KMS-11 (cell line): Measurements from ENCODE around the gene BTN2A1.

Experiments
- H2AFZ ChIP-seq: fragments of 200-600 bp; sonication (generic); 2 replicates; pipeline ENCODE4 v1.6.1; 2016; ENCODE audit warnings: antibody characterized with exemption, mixed run types, low read depth
- H3K27ac ChIP-seq: fragments of 200-600 bp; sonication (generic); 2 replicates; pipeline ENCODE4 v1.6.1; 2016; ENCODE audit warnings: mild to moderate bottlenecking, mixed run types
- H3K27me3 ChIP-seq: fragments of 200-600 bp; sonication (generic); 2 replicates; pipeline ENCODE4 v1.6.1; 2017; ENCODE audit warnings: mild to moderate bottlenecking, low read depth, mixed run types, moderate library complexity; ENCODE audit not compliant: insufficient read depth
- H3K36me3 ChIP-seq: fragments of 200-600 bp; sonication (generic); 2 replicates; pipeline ENCODE4 v1.6.1; 2017; ENCODE audit warnings: mild to moderate bottlenecking, mixed run types; ENCODE audit not compliant: insufficient read depth
- H3K4me1 ChIP-seq: fragments of 200-600 bp; sonication (generic); 2 replicates; pipeline ENCODE4 v1.6.1; 2016; ENCODE audit warnings: mild to moderate bottlenecking, low read depth, mixed run types; ENCODE audit not compliant: poor library complexity, severe bottlenecking
- H3K4me2 ChIP-seq: fragments of 200-600 bp; sonication (generic); 2 replicates; pipeline ENCODE4 v1.7.0; 2016; ENCODE audit warnings: mild to moderate bottlenecking, mixed run types
- H3K4me3 ChIP-seq: fragments of 200-600 bp; sonication (generic); IDR thresholded peaks from 2 replicates; pipeline ENCODE4 v1.6.1; 2017; ENCODE audit warnings: low read depth, low read length, mixed read lengths; ENCODE audit not compliant: insufficient read depth
- H3K79me2 ChIP-seq: fragments of 200-600 bp; sonication (generic); 2 replicates; pipeline ENCODE4 v1.6.1; 2016; ENCODE audit warnings: low read depth, mixed run types; ENCODE audit not compliant: insufficient read depth
- H3K9ac ChIP-seq: fragments of 200-600 bp; sonication (generic); 2 replicates; pipeline ENCODE4 v1.6.1; 2016; ENCODE audit warnings: mild to moderate bottlenecking, mixed run types
- H4K20me1 ChIP-seq: fragments of 200-600 bp; sonication (generic); 2 replicates; pipeline ENCODE4 v1.6.1; 2016; ENCODE audit warnings: mild to moderate bottlenecking, mixed run types; ENCODE audit not compliant: insufficient read depth
- TF ChIP-seq, protein P1 (sequence below): fragments of 200-600 bp; sonication (generic); conservative IDR thresholded peaks from 2 replicates; pipeline ENCODE4 v1.6.1; 2017; ENCODE audit warnings: low read depth, mild to moderate bottlenecking, antibody characterized with exemption, low read length, moderate library complexity, mixed read lengths

The BTN2A1 gene

DNA sequence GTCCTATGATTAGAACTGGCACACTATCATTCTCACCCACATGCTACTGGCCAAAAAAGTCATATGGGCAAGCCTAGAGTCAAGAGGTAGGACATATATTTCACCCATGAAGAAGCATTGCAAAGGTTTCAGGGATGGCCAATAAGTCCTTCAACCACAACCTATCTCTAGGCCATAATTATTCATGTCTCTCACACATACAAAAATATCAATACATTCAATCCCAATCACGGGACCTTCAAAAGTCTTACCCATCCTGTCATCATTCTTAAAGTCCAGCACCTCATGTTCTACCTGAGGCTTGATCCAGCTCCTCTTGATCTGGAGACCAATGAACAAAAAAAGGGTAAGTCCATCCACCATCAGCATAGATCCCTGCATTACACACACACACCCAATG, 29.7 kb downstream of the BTN2A1 start:
- Histone ChIP-seq H4K20me1 (no peaks in the 10 kb centered on the region), H3K79me2 (no peaks in the 10 kb centered on the region), H3K4me2 (no peak overlapping the region), H3K4me1 (no peaks in the 10 kb centered on the region), H3K9ac (no peak overlapping the region), H3K27me3 (no peaks in the 10 kb centered on the region), H2AFZ (no peak overlapping the region), H3K4me3 (no peak overlapping the region), H3K36me3 (no peaks in the 10 kb centered on the region), H3K27ac (no peak overlapping the region)
- TF ChIP-seq, protein P1, sequence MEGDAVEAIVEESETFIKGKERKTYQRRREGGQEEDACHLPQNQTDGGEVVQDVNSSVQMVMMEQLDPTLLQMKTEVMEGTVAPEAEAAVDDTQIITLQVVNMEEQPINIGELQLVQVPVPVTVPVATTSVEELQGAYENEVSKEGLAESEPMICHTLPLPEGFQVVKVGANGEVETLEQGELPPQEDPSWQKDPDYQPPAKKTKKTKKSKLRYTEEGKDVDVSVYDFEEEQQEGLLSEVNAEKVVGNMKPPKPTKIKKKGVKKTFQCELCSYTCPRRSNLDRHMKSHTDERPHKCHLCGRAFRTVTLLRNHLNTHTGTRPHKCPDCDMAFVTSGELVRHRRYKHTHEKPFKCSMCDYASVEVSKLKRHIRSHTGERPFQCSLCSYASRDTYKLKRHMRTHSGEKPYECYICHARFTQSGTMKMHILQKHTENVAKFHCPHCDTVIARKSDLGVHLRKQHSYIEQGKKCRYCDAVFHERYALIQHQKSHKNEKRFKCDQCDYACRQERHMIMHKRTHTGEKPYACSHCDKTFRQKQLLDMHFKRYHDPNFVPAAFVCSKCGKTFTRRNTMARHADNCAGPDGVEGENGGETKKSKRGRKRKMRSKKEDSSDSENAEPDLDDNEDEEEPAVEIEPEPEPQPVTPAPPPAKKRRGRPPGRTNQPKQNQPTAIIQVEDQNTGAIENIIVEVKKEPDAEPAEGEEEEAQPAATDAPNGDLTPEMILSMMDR = no peak

GRCh38 chr6:26489996-26490964, 32.5 kb downstream of the BTN2A1 start:
- H3K4me3 ChIP-seq = no peak overlapping the region
- H3K4me2 ChIP-seq = no peak overlapping the region
- H3K36me3 ChIP-seq = no peaks in the 10 kb centered on the region
- H3K9ac ChIP-seq = no peak overlapping the region
- H3K4me1 ChIP-seq = peaks cover 7% of the 10 kb centered on the region
- TF ChIP-seq, protein P1 = no peak
- H2AFZ ChIP-seq = no peak overlapping the region
- no peaks in the 10 kb centered on the region for H4K20me1 ChIP-seq
- H3K27me3 ChIP-seq = no peaks in the 10 kb centered on the region
- no peaks in the 10 kb centered on the region for H3K79me2 ChIP-seq
- H3K27ac ChIP-seq = no peak overlapping the region

- H3K9ac ChIP-seq = no peak overlapping the region
- H4K20me1 ChIP-seq = no peaks in the 10 kb centered on the region
- no peak overlapping the region for H3K4me3 ChIP-seq
- TF ChIP-seq, protein P1 = no peak
- H3K4me2 ChIP-seq = no peak overlapping the region
- H3K36me3 ChIP-seq = no peaks in the 10 kb centered on the region
- no peak overlapping the region for H3K27ac ChIP-seq
- H3K4me1 ChIP-seq = peaks cover 7% of the 10 kb centered on the region
- H3K27me3 ChIP-seq = no peaks in the 10 kb centered on the region
- H2AFZ ChIP-seq = no peak overlapping the region
- no peaks in the 10 kb centered on the region for H3K79me2 ChIP-seq
Measured at GRCh38 chr6:26491604-26492003, 33.8 kb downstream of the BTN2A1 start.

- no peaks in the 10 kb centered on the region for H3K79me2 ChIP-seq
- H3K4me3 ChIP-seq = no peak overlapping the region
- no peak overlapping the region for H3K27ac ChIP-seq
- H3K4me2 ChIP-seq = no peak overlapping the region
- TF ChIP-seq, protein P1 = no peak
- no peak overlapping the region for H3K9ac ChIP-seq
- no peaks in the 10 kb centered on the region for H3K27me3 ChIP-seq
- H3K36me3 ChIP-seq = no peaks in the 10 kb centered on the region
- peaks cover 7% of the 10 kb centered on the region for H3K4me1 ChIP-seq
- H2AFZ ChIP-seq = 0 out of 2 replicates have a peak overlapping the region, but pooled peaks have one; percentile 24
- H4K20me1 ChIP-seq = no peaks in the 10 kb centered on the region
Measured at GRCh38 chr6:26493258-26493657, 35.5 kb downstream of the BTN2A1 start.
